IPS-18a (cell line): ENCODE measurements around the gene NUDCD3.
"Not testable (repeated sequence)": the region's sequence is repeated elsewhere in the genome, so short reads cannot be mapped to it uniquely, and the experiment has no call there.

ENCODE experiments used
- H3K27ac ChIP-seq: one replicate; pipeline ENCODE4 v1.5.1; 2013; ENCODE audit warnings: low read length
- H3K27me3 ChIP-seq: one replicate; pipeline ENCODE4 v1.6.1; 2013; ENCODE audit warnings: mild to moderate bottlenecking, low read length; ENCODE audit not compliant: control insufficient read depth, insufficient read depth
- H3K36me3 ChIP-seq: one replicate; pipeline ENCODE4 v1.6.1; 2013; ENCODE audit warnings: low read depth, low read length; ENCODE audit not compliant: control insufficient read depth
- H3K4me1 ChIP-seq: one replicate; pipeline ENCODE4 v1.6.1; 2013; ENCODE audit warnings: low read depth, low read length; ENCODE audit not compliant: control insufficient read depth
- H3K4me3 ChIP-seq: one replicate; pipeline ENCODE4 v1.5.1; 2013; ENCODE audit warnings: low read length
- H3K9ac ChIP-seq: one replicate; pipeline ENCODE4 v1.6.1; 2013; ENCODE audit warnings: mild to moderate bottlenecking, low read length, moderate library complexity
- H3K9me3 ChIP-seq: one replicate; pipeline ENCODE4 v1.6.1; 2013; ENCODE audit warnings: low read depth, low read length; ENCODE audit not compliant: control insufficient read depth

Gene NUDCD3

GRCh38 chr7:44433255-44434022, 57.0 kb downstream of the NUDCD3 start:
- Histone ChIP-seq H3K4me1 (peaks cover 7% of the 10 kb centered on the region), H3K4me3 (no peak overlapping the region), H3K9ac (no peak overlapping the region), H3K36me3 (peaks cover 2% of the 10 kb centered on the region), H3K27ac (no peak overlapping the region), H3K9me3 (no peaks in the 10 kb centered on the region), H3K27me3 (no peaks in the 10 kb centered on the region)

- H3K4me3 ChIP-seq = no peak overlapping the region
- no peaks in the 10 kb centered on the region for H3K27me3 ChIP-seq
- H3K9me3 ChIP-seq = no peaks in the 10 kb centered on the region
- H3K4me1 ChIP-seq = peaks cover 7% of the 10 kb centered on the region
- H3K9ac ChIP-seq = no peak overlapping the region
- peaks cover 5% of the 10 kb centered on the region for H3K36me3 ChIP-seq
- H3K27ac ChIP-seq = no peak overlapping the region
Observed at GRCh38 chr7:44432381-44432977, 58.0 kb downstream of the NUDCD3 start.

DNA sequence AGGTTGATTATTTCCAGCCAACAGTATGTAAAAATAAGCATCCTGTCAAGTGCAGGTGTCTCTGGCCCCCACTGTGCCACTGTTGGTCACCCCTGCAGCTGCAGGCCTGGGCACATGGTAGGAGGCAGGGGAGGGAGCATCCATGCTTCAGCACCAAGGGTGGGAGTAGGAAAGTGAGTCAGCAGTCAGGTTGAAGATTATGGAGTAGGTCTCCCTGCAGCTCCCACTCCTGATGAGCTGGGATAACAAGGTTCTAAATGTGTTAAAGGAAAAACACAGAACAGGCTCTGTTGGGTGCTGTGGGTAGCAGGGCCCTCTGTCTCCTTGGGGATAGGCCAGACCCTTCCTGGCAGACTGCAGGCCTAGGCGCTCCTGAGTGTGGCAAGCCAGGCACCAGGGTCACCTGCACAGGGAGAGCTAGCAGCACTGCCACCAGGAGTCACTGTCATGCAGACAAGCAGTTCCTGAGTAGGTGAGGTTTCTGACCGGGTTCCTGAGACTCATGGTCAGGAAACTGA, 59.3 kb downstream of the NUDCD3 start:
- no peaks in the 10 kb centered on the region for H3K9me3 ChIP-seq
- H3K4me1 ChIP-seq = peaks cover 7% of the 10 kb centered on the region
- no peak overlapping the region for H3K27ac ChIP-seq
- H3K36me3 ChIP-seq = peaks cover 9% of the 10 kb centered on the region
- no peak overlapping the region for H3K4me3 ChIP-seq
- no peaks in the 10 kb centered on the region for H3K27me3 ChIP-seq
- H3K9ac ChIP-seq = no peak overlapping the region

DNA sequence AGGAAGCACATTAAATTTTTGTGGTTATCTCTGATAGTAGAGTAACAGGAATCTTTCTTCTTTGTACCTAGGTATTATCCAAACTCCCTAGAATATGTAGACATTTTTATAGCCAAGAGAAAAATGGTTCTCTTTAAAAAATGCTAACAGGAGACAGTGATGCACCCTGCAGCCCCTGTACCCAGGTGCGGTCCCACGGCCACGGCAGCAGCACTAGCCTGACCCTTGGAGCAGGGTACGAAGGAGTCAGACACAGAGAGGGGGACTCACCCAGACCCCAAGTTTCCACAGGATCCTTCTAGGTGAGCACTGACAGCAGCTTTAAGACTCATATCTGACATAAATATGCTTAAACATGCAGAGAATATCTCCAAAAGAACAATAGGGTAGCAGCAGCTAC, 60.4 kb downstream of the NUDCD3 start:
- H3K9me3 ChIP-seq = no peaks in the 10 kb centered on the region
- no peak overlapping the region for H3K9ac ChIP-seq
- H3K27ac ChIP-seq = no peak overlapping the region
- peaks cover 7% of the 10 kb centered on the region for H3K4me1 ChIP-seq
- no peaks in the 10 kb centered on the region for H3K27me3 ChIP-seq
- peaks cover 18% of the 10 kb centered on the region for H3K36me3 ChIP-seq
- H3K4me3 ChIP-seq = no peak overlapping the region

- H3K36me3 ChIP-seq = peaks cover 16% of the 10 kb centered on the region
- not testable (repeated sequence) for H3K27me3 ChIP-seq, H3K9me3 ChIP-seq, H3K27ac ChIP-seq, H3K4me3 ChIP-seq, H3K9ac ChIP-seq, H3K4me1 ChIP-seq
Observed at GRCh38 chr7:44424762-44425161, 65.7 kb downstream of the NUDCD3 start.

DNA sequence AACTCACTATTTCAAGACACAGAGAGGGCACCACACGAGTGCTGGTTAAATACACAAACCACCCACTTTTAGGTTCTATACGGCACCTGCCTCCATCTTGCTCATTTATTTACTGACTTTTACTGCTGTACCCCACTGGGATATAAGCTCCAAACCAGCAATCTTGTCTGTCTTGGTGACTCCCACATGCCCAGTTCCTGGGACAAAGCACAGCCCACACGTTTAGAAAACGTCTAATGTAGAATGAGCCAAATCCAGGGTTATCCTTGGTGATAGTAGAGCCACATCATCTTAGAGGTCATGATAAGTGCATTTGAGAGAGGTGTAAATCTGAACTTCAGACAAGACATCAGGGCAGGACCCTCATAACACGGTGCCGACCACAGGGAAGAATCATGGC, 73.5 kb downstream of the NUDCD3 start:
- Histone ChIP-seq H3K4me3 (no peak overlapping the region), H3K9ac (no peak overlapping the region), H3K27me3 (no peaks in the 10 kb centered on the region), H3K27ac (no peak overlapping the region), H3K9me3 (no peaks in the 10 kb centered on the region), H3K36me3 (no peaks in the 10 kb centered on the region), H3K4me1 (no peaks in the 10 kb centered on the region)

DNA sequence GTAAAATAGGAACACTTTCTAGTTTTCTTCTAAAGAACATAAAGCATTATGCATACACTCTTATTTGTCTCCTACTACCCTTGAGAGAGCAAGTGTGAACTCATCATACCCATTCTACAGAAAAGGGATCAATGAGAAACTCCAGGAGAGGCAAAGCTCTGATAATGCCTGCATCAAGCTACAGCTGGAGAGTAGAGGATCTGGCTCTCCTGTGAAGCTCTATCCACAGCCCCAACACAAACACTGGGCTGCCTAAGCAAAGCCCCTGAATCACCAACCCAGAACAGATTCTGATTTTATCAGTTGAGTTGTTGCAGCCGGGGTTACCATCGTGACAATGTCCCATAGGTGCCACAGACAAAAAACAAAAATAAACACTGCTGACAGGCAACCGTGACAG, 74.9 kb downstream of the NUDCD3 start:
- Histone ChIP-seq H3K4me1 (no peaks in the 10 kb centered on the region), H3K36me3 (no peaks in the 10 kb centered on the region), H3K9ac (no peak overlapping the region), H3K27me3 (no peaks in the 10 kb centered on the region), H3K4me3 (no peak overlapping the region), H3K27ac (no peak overlapping the region), H3K9me3 (no peaks in the 10 kb centered on the region)

GRCh38 chr7:44415047-44415446, 75.4 kb downstream of the NUDCD3 start:
- Histone ChIP-seq H3K36me3 (no peaks in the 10 kb centered on the region), H3K27ac (no peak overlapping the region), H3K27me3 (no peaks in the 10 kb centered on the region), H3K4me3 (no peak overlapping the region), H3K9me3 (no peaks in the 10 kb centered on the region), H3K9ac (no peak overlapping the region), H3K4me1 (no peaks in the 10 kb centered on the region)

- Histone ChIP-seq H3K4me1 (peaks cover 17% of the 10 kb centered on the region), H3K27me3 (no peaks in the 10 kb centered on the region), H3K36me3 (no peaks in the 10 kb centered on the region), H3K27ac (no peak overlapping the region), H3K4me3 (no peak overlapping the region), H3K9ac (no peak overlapping the region), H3K9me3 (no peaks in the 10 kb centered on the region)
Observed at GRCh38 chr7:44411306-44411705, 79.2 kb downstream of the NUDCD3 start.

DNA sequence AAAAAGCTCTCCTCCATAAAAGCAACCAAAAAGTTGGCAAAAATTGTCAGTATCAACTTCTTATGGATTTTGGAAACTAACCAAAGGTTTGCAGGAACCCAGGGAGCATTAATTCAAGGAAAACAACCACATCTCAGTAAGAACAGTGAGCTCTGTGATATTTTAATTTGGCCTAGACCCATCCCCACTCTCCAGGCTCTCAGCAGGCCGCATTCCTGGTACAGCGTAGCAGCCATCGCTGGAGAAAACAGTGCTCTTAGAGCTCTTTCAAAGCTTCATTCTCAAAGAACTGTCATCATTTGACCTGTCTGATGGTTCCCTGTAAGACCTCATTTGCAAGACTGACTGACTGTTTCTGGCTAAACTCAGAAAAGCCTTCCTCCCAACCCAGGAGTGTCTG, 81.9 kb downstream of the NUDCD3 start:
- Histone ChIP-seq H3K27ac (no peak overlapping the region), H3K9ac (no peak overlapping the region), H3K9me3 (no peaks in the 10 kb centered on the region), H3K27me3 (no peaks in the 10 kb centered on the region), H3K36me3 (peaks cover 2% of the 10 kb centered on the region), H3K4me1 (peaks cover 17% of the 10 kb centered on the region), H3K4me3 (peak overlapping the region; percentile 4)

- peaks cover 3% of the 10 kb centered on the region for H3K36me3 ChIP-seq
- no peaks in the 10 kb centered on the region for H3K27me3 ChIP-seq
- H3K9me3 ChIP-seq = no peaks in the 10 kb centered on the region
Observed at GRCh38 chr7:44403775-44404174, 86.7 kb downstream of the NUDCD3 start.

More at GRCh38 chr7:44403775-44404174, 86.7 kb downstream of the NUDCD3 start:
- H3K4me1 ChIP-seq = peaks cover 9% of the 10 kb centered on the region
- H3K27ac ChIP-seq = no peak overlapping the region
- H3K9ac ChIP-seq = no peak overlapping the region
- H3K4me3 ChIP-seq = no peak overlapping the region
